Caco-2 (cell line): ENCODE data around the gene HOXD11. TPM values are rescaled to one million over a fixed set of nuclear protein-coding genes. Genes with fewer than 3 reads are reported as not detected.

Experiments
- Bru-seq: library from RNA; stranded (reverse); fragments of 400-500 nt; gene quantifications from one replicate; lab custom pipeline; 2021; lab: Mats Ljungman, UMichigan
- BruChase-seq, 2 experiments: library from RNA; stranded (reverse); fragments of 400-500 nt; gene quantifications; one replicate each; lab custom pipeline; 2021; lab: Mats Ljungman, UMichigan
- BruUV-seq: library from RNA; stranded (reverse); fragments of 400-500 nt; replicated peaks from 2 replicates; lab custom pipeline; 2021; lab: Mats Ljungman, UMichigan
- CTCF ChIA-PET: fragments of 300-600 bp; sonication (Branson Sonifier 250); formaldehyde crosslinking; loops from one replicate; lab custom pipeline; 2022; ENCODE audit warnings: antibody characterized with exemption; lab: Charles Lee
- POLR2A ChIA-PET: fragments of 300-600 bp; sonication (Branson Sonifier 250); formaldehyde crosslinking; loops from one replicate; lab custom pipeline; 2022; ENCODE audit warnings: antibody characterized with exemption; lab: Charles Lee
- DNase-seq, 2 experiments: peaks; one replicate each; pipeline versions ENCODE4 v3.0.0 to v3.0.0-alpha.2; 2020 to 2022
- H3K27me3 ChIP-seq: replicated peaks from 2 replicates; pipeline ENCODE4 v1.6.0; 2011; ENCODE audit warnings: low read length; ENCODE audit not compliant: control insufficient read depth, insufficient read depth
- H3K36me3 ChIP-seq: 2 replicates; pipeline ENCODE4 v1.5.1; 2011; ENCODE audit warnings: low read length; ENCODE audit not compliant: control insufficient read depth, insufficient read depth
- H3K4me1 ChIP-seq: fragments of 250-450 bp; sonication (Bioruptor Pico); 2 replicates; pipeline ENCODE4 v1.5.1; 2020; ENCODE audit warnings: mild to moderate bottlenecking
- H3K4me3 ChIP-seq: 2 replicates; pipeline ENCODE4 v1.5.1; 2011; ENCODE audit warnings: low read depth, mild to moderate bottlenecking, control low read depth, low read length
- H3K9me3 ChIP-seq: fragments of 250-450 bp; sonication (Bioruptor Pico); 2 replicates; pipeline ENCODE4 v1.5.1; 2020; ENCODE audit warnings: mild to moderate bottlenecking, moderate library complexity
- H3K27ac Mint-ChIP-seq: one replicate; pipeline ENCODE4 v1.8.0; 2022; ENCODE audit warnings: mixed read lengths; ENCODE audit not compliant: unreplicated experiment
- H3K27me3 Mint-ChIP-seq: one replicate; pipeline ENCODE4 v1.8.0; 2022; ENCODE audit warnings: mixed read lengths; ENCODE audit not compliant: insufficient read depth, unreplicated experiment
- H3K36me3 Mint-ChIP-seq: one replicate; pipeline ENCODE4 v1.8.0; 2022; ENCODE audit warnings: mild to moderate bottlenecking, mixed read lengths; ENCODE audit not compliant: insufficient read depth, unreplicated experiment
- H3K4me1 Mint-ChIP-seq: one replicate; pipeline ENCODE4 v1.8.0; 2022; ENCODE audit warnings: low read depth, mixed read lengths; ENCODE audit not compliant: unreplicated experiment
- H3K4me3 Mint-ChIP-seq: one replicate; pipeline ENCODE4 v1.8.0; 2022; ENCODE audit warnings: mild to moderate bottlenecking, moderate library complexity, mixed read lengths; ENCODE audit not compliant: unreplicated experiment
- H3K9me3 Mint-ChIP-seq: one replicate; pipeline ENCODE4 v1.8.0; 2022; ENCODE audit warnings: mixed read lengths; ENCODE audit not compliant: unreplicated experiment
- CTCF ChIP-seq, 2 experiments: fragments of 200-600 bp in 1 of 2; IDR thresholded peaks; 1 replicate in 1 of 2; 2 replicates in 1 of 2; pipeline versions ENCODE4 v1.5.1 to v1.8.0; 2011 to 2022; ENCODE audit warnings: antibody characterized with exemption in 1 of 2, control low read depth in 1 of 2, inconsistent platforms in 1 of 2, low read depth in 1 of 2, low read length in 1 of 2, mild to moderate bottlenecking in 1 of 2, moderate library complexity in 1 of 2; ENCODE audit not compliant: insufficient read depth in 1 of 2, severe bottlenecking in 1 of 2, unreplicated experiment in 1 of 2
- intact Hi-C: fragments of 100-400 bp; cut with micrococcal nuclease; formaldehyde crosslinking; loops from one replicate; pipeline ENCODE4 v1.10.0; 2022; ENCODE audit not compliant: unreplicated experiment
- long read RNA-seq: library from polyadenylated mRNA; stranded (forward); transcript quantifications from one replicate; pipeline ENCODE4 v2.0.0, GENCODE V29; 2022
- total RNA-seq: library from RNA; stranded (reverse); gene quantifications from 2 replicates; pipeline ENCODE4 v1.2.3, GENCODE V29; 2022

The HOXD11 gene
- total RNA-seq (not detected in 2 replicates), Bru-seq, nascent RNA (not detected), BruChase-seq, experiment 1, labeled RNA remaining after a 2-hour chase (percentile 18 among the genes with signal in this experiment), BruChase-seq, experiment 2, labeled RNA remaining after a 6-hour chase (not detected)
- long read RNA-seq = 0 reads

- Mint-ChIP-seq H3K27ac (no peak within 1 kb of the TSS), H3K27me3 (peaks cover 56% of the 10 kb centered on the region), H3K36me3 (no peaks in the 10 kb centered on the region), H3K9me3 (no peaks in the 10 kb centered on the region), H3K4me1 (peaks cover 15% of the 10 kb centered on the region), H3K4me3 (peak within 1 kb of the TSS; percentile 64)
- no peak for TF ChIP-seq CTCF (IDR thresholded peaks at IDR 0.05; ENCODE audit: insufficient read depth in 1 of 2, low read depth in 1 of 2, low read length in 1 of 2, severe bottlenecking in 1 of 2, unreplicated experiment in 1 of 2)
- Histone ChIP-seq H3K9me3 (no peaks in the 10 kb centered on the region), H3K4me1 (peaks cover 15% of the 10 kb centered on the region), H3K4me3 (no peak within 1 kb of the TSS), H3K36me3 (no peaks in the 10 kb centered on the region), H3K27me3 (peaks cover 9% of the 10 kb centered on the region)
- BruUV-seq = no TSS peak
- ChIA-PET POLR2A (no interaction called here), CTCF (interaction anchor here (0.6 to 0.7 kb wide), 3 partner anchors 21 to 1757 kb away, joined by 3 to 4 read pairs (median 4); no protein-coding TSS in a partner anchor)
- no peak for DNase-seq
- intact Hi-C loops = no loop called here
These were observed at the start of gene HOXD11 for GRCh38 chr2:176106581-176107539. HOXD11 (plus strand) TSS chr2:176107280; CDS start chr2:176107356, 76 bp downstream.

GRCh38 chr2:176063958-176064357 is 43.1 kb upstream of the HOXD11 start:
- Histone ChIP-seq H3K4me3 (no peak overlapping the region), H3K4me1 (no peaks in the 10 kb centered on the region), H3K27me3 (no peaks in the 10 kb centered on the region), H3K9me3 (no peaks in the 10 kb centered on the region), H3K36me3 (no peaks in the 10 kb centered on the region)
- Mint-ChIP-seq H3K4me3 (no peak overlapping the region), H3K4me1 (peaks cover 6% of the 10 kb centered on the region), H3K9me3 (no peaks in the 10 kb centered on the region), H3K27me3 (peaks cover 7% of the 10 kb centered on the region), H3K27ac (no peak overlapping the region), H3K36me3 (no peaks in the 10 kb centered on the region)
- DNase-seq = no peak
- ChIA-PET POLR2A (no interaction called here), CTCF (no interaction called here)
- BruUV-seq = no TSS peak
- no peak for TF ChIP-seq CTCF (IDR thresholded peaks at IDR 0.05; ENCODE audit: insufficient read depth in 1 of 2, low read depth in 1 of 2, low read length in 1 of 2, severe bottlenecking in 1 of 2, unreplicated experiment in 1 of 2)
- intact Hi-C loops = no loop called here
